GF-D8 (cell line): ENCODE data around the gene KCNQ1.

Experiments used
- DNase-seq: peaks from one replicate; lab custom pipeline; 2025; lab: John Stamatoyannopoulos, UW

Gene KCNQ1

DNA sequence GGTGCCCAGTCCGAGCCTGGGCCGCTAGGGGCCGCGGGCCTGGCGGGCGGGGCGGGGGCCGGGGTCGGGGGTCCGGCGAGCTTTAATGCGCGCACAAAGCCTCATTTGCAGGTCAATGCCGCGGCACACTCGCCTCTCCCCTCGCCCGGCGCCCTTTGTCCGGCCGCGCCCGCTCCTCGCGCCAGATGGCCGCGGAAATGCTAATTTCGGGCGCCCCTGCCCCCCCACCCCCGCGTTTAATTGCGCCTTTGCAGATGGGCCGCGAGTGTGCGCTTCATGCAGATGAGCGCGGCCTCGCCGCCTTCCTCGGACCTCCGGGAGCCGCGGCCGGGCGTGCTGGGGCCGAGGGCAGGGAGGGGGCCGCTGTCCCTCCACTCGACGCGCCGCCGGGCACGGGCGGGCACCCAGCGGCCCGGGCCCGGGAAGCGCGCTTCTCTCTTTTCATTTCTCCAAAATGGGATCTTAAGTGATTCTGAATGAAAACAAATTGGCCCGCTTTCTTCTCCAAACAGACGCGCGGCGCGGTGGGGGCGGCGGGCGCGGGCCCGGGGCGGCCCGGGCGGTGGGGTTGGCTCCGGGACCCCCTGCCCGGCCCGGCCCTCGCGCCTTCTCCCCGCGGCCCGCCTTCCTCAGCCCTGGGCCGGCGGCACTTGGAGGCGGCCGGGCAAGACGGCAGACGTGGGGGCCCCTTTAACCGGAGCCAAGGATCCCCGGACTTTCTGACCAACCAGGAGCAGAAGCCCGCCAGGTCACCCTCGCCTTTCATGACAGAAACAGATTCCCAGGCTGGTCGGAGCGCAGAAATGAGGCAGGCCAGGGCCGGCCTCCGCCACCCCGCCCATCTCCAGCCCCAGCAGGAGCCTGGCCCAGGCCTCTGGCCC, 417.8 kb downstream of the KCNQ1 start:
- no peak for DNase-seq

DNA sequence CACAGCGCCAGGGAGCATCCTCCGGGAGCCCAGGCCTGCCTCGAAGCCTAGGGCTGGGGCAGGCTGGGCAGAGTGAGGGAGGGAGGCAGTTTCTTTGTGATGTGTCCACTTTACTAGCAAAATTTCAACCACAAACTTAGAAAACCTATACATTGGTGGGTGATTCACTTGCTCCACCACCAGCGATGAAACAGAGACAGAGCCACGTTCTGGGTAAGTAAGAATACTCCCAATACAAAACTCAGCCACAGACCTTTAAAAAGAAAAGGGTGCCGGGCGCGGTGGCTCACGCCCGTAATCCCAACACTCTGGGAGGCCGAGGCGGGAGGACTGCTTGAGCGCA, 418.4 kb downstream of the KCNQ1 start:
- no peak for DNase-seq

DNA sequence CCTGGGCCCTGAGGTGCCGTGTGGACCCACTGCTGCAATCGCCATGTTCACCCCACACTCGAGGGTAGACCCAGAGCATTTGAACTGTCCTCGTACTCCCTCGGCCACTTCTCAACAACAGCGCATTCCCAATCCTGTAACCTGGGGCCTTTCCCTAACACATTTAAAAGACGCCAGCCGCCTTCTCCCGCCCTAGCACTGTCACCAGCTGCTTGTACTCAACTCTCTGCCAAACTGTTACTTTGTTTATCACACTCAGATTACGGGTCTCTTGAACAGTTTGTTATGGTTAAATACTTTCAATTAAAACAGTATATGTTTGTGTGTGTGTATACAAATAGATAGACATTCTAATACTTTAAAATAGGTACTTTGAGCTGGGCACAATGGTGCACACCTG, 420.1 kb downstream of the KCNQ1 start:
- DNase-seq, result no peak

DNA sequence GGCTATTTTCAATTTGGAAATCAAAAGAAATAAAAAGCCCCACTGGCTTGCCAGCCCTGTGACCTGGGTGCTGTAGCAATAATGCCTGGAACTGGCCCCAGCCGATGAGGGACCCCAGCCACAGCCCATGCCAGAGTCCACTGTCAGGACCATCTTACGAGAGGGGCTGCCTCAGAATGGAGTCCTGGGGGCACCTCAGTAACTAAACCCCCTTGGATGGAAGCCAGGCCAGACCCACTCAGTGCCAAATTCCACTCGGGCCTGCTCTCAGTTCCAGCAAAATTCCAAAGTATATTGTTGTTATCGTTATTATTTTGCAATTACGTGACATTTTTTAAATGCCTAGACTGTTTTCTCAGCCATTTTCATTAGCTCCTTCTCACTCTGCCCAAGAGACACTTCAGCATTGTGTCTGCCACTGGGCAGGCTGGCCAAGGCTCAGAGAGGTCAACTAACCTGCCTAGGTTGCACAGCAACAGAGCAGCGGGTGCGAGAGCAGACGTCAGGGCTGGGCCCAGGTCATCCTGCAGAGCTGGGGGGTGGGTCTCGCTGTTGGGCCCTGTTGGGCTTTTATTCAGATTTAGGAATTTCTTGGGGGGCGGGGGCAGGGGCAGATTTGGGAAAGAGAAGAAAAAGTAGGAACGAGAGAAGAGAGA, 421.2 kb downstream of the KCNQ1 start:
- DNase-seq, result no peak

DNA sequence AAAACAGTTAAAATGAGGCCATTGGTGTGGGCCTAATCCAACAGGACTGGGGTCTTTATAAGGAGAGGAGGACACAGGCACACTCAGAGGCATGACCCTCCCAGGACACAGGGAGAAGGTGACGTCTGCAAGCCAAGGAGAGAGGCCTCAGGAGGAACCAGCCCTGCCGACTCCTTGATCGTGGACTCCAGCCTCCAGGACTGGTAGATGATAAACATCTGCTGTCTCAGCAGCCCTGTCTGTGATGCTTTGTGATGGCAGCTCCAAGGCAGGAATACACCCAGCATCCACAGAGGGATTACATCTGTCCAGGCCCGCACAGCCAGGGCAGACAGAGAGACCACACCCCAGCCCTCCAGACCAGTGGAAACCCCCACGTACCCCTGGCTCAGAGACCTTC, 422.3 kb downstream of the KCNQ1 start:
- DNase-seq, result no peak

DNA sequence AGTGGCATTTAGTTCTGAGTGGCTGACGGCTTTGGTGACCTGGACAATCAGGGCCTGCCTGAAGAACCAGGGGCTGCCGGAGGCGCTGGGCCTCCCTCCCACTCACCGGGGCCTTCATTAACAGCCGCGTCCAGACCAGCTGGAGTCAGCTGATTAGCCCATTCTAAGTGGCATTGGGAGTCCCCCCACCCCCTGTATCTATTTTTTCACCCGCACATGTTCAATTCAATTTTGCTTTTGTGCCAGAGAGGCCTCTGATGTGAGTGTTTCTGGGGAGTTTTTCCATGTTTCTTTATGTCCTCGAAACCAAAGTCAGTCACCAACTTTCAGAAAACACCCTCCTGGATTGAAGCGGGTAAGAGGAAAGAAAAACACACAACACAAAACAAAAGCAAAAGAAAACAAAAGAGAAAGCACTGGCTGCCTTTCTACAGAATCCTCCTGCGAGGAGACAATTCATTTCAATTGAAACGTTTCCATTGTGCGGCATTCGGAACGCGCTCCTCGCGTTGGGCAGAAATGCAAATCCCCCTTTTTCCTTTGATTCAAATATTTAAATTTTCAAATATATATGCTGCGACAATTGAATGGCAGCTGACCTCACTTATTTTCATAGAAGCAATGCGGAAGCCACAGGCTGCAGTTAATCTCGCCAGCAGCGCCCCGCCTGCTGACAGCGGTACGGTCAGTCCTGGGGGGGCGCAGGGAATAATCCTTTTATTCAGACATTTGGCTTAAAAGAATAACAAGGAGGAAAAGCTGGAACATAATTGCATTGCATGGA, 423.1 kb downstream of the KCNQ1 start:
- DNase-seq, result no peak

DNA sequence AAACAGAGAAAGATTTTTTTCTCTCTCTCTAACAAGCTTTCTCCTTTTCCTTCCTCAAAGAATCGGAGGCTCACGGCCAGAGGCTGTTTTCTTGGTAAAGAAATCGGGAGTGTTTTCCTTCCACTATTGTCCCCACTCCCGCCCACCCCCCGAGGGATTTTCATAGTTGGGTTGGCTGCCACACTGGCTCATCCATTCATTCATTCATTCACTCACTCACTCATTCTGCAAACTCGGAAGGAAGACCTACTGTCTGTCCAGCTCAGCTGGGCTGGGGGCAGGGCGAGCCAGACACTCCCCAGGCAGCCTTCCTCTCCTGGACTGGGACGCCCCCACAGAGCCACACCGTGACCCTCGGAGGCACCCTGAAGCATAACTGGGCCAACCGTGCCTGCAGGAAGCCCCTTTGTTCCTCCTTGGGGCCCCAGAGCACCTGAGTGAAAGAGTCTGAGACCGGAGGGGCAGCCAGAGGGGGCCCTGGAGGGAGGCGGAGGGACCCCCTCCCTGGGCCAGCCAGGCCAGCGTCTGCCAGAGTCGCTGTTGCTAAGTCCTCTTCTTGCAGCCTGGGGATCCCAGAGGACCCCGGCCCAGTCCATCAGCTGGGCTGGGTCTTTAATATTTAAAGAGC, 423.8 kb downstream of the KCNQ1 start:
- DNase-seq, result no peak

DNA sequence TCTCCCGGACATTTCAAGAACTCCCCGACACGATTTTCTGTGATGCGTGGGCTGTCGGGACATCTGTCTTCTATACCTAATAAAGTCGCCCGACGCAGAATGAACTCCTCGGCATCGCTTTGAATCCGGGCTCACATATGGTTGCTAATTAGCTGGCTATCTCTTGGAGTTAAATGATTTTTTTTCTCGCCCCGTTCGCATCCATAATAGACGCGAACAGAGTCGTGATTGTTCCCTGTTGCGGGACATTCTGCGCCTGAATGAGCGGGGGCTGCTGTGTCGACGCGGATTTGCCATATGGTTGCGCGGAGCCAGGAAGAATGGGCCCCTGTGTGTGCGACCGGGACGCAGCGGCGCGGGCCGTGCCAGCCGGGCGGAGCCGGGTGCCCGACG, 424.3 kb downstream of the KCNQ1 start:
- DNase-seq, result no peak

DNA sequence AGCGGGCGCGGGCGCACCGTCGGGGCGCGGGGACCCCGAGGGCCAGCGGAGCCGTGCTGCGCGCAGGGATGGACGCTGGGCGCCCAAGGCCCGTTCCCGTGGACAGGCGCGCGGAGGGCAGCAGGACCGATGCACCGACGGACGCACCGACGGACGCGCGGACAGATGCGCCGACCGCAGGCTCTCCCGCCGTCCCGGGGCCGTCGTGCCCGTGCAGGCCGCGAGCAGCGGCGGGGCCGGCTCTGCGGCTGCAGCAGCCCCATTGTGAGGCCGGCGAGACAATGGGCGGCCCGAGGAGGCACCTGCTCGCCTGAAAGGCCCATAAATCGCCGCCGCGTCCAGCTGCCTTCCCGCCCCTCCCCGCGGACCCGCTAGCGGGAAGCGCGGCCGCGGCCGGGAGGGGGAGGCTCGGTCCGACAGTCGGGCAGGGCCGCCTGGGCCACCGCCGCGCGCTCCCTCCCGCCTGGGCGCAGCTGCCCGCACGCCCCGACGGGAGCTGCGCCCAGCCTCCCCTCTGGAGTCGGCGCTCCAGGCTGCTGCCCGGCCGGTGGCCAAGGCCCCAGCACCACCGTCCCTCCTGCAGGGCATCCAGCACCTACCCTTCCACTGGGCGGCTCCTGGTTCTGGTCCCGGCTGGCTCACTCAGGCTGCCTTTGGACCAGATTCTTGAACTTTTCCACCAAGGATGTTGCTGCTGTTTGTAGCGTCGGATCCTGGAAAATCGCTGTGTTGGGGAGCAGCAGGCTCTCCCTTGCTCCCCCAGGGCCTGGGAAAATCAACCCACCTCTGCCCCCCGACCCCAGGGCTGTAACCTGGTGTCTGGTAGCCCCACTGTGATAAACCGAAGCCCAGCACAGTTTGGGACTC, 425.0 kb downstream of the KCNQ1 start:
- no peak for DNase-seq

DNA sequence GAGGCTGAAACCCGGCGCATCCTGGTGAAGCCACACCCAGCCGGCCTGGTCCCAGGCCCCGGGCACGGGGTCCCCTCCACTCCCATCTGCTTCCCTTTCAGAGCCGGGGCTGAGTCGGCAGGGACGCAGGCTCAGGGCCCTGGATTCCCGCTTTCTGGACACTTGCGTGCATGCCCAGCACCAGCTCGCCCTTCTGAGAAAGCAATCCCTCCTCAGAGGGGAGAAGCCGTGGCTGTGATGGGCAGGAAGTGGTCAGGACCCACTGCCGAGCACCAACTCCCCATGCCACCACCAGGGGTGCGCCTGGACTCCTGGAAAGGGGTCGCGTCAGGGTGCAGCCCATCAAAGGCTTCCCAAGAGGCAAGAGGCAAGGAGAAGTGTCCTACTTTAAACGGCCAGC, 425.7 kb downstream of the KCNQ1 start:
- no peak for DNase-seq

DNA sequence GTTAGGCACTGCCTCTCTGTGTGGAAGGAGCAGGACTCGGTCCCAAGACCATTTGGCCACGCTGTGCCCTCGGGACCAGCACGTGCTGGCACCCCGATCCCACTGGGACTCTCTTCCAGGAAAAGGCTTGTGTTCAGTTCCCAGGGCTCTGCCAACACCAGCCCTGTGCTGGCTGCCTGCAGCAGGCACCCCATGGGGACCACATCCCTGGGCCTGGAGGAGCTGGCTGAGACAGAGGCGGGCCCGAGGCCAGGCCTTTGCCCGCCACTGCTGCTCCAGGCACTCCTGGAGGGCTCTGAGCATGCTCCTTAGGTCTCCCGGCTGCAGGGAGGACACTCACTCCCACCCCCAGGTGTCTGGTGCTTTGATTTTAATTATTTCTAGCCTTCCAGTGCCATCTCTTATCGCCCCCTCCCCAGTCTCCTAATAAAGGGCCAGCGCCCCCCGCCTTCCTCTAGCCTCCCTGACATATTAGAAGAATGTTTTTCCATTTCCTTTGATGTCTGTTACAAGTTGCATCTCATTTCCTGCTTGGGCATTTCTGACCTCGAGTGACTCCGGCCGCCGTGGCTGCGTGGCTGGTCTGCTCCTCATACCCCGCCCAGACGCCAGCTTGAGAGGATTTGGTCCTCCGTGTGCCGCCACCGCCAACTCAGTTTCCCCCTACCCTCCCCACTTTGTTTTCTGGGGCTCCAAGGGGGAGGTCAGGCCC, 426.3 kb downstream of the KCNQ1 start:
- no peak for DNase-seq

DNA sequence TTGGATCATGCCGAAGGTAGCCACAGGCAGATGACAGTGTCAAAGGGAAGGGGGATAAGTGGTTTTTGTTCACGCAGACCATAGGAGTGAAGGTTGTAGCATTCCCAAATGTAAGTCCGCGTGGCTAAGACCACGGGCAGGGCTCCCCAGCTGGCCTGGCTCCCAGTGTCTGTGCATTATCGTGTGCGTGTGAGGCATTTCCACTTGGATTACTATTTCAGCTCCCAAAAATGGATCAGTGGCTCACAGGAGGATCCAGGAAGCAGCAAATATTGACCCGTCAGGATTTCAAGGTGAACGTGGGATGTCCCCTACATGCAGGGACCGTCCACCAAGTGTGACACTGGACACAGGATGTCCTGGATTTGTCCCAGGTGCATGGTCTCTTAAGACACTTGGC, 430.2 kb downstream of the KCNQ1 start:
- DNase-seq, result no peak

DNA sequence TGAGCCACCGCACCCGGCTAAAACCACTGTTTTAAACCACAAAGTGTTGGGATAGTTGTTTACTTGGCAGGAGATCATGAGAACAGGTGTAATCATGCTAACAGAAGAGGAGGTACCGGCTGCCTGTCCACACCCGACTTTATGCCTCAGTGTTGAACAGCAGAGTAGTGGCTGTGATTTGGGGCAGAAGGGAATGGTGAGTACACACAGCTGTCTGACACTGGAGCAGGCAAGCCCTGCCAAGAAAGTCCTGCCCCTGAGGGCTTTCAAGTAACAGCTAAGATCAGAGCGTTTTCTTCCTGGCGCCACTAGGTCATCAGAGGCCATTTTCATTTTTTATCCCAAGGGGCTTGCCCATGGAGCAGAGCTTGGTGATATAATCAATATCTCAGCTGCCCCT, 432.7 kb downstream of the KCNQ1 start:
- DNase-seq, result no peak

DNA sequence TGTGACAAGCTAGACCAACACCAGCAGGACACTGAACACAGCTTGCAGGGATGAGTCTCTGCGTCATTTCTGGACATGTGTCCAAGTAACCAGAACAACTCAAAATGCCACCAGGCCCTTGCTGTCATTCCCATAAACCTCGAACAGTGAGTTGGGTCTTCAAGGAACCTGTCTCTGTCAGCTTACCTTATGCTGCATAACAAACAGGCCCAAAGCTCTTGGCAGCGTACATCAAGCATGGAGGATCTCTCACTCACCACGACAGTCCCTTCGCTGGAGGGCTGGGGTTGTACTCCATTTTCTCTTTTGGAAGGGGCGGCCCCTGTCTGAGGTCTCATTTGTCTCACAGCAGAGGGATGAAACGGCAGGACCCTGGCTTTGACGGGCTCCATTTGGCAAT, 434.0 kb downstream of the KCNQ1 start:
- DNase-seq, result no peak

DNA sequence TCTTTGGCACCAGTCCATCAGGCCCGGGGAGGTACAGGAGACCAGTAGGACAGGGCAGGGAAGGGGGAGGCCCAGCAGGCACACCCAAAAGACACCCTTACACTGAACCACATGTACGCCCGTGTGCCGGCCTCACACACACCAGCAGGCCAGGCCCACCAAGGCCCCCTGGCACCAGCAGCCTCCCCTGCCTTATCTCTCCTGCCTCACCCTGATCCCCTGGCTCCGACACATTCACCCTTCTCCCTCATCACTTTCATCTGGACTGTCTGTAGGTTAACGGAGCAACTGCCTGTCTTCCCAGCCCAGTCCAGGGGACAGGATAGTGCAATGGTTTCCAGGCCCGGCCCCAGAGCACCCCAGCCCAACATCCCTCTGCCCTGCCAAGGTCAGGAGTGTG, 435.8 kb downstream of the KCNQ1 start:
- DNase-seq, result no peak

DNA sequence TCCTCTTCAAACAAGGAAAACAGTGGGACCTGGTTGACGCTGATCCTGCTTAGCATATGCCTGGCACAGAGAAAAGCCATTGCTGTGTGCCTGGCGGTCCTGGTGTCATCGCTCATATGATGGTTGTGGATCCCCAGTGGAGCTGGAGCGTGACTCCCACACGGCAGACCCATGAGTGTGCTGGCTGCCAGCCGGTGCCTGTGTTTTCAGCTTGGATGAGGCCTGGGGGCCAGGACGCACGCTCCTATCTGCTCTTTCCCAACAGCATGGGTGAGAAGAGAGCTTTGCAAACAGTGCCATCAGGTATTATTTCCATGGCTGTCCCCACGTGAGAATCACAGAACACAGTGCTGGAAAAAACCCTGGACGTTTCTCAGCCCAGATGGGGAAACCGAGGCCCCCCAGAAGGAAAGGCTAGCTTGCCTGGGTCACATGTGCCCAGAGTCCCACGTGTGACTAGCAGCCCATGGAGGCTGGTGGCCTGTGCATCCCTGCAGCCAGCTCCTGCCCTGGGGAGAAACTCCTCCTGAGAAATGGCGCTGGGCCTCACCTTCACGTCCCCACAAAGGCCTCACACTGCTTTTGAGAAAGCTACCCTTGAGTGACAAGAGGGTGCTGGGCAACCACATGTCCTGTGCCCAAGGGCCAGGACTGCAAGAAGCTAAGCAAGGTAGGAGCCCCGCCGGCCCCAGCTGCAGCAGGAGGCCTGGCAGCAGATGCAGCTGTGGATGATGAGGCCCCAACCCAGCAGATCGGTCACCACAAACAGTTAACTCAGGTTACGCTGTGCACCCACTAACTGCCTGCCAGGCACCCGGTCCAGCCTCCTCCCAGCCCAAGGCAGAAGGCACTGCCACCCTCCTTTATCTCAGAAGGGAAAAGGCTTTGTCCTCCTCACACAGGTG, 436.5 kb downstream of the KCNQ1 start:
- DNase-seq, result no peak

DNA sequence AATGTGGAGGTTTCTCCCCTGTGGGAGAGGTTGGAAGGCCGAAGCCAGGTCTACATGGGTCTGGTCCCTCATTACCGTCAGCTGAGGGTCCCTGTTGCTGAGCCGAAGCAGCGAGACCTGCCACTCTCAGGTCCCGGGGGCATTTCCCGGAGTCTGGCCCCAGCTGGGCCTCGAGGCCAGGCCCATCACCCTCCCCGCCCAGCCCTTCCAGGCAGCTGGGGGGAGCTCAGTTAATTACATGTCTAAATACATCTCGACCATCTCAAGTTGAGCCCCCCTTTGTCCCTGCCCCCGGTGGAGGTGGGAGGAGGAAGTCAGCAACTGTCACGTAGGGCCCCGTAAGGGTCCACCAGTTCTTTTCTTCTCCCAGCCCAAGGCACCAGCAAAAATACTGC, 437.2 kb downstream of the KCNQ1 start:
- no peak for DNase-seq

DNA sequence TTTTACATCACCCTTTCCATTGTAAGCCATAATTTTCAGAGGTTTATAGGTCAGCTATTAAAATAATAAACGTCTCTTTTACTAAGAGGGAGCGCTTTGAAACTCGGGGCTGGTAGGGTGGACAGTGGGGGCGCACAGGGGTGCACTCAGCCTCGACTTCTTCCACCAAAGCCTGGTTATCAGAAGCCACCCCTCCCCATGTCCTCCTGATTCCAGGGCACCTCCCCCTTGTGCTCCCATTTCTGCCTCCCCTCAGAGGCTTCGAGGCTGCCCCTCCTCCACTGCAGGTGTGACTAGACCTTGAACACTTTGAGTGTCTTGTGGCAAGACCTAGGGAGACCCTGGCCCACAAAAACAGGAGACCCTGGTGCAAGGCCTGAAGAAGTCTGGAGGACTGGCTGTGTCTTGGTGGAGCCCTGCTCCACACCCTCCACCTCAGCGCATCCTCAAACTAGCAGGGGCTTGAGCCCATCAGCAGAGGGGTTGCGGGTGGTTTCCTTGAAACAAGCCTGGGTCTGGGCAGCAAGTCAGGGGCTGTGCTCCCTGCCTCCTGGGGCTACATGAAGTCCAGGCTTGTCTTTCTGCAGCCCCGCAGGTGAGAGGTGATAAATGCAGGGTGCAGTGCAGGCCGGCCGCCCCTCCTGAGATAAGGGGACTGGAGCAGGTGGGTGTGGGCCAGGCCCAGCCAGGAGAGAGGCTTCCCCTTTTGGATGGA, 437.7 kb downstream of the KCNQ1 start:
- no peak for DNase-seq

DNA sequence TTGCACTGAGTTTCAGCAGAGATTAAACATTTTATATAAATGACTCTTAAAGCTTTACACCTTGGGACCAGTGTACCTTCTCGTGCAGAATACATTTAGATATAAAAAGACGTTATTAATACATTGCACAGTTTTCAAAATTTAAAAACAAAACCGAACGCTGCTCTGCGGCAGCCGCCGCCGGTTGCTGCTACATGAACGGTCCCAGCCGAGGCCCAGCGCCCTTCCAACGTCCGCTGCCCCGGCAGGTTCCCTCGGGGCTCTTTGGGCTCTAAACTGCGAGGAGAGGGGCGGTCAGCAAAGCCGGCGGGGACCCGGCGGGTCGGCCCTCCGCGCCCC, 438.8 kb downstream of the KCNQ1 start:
- no peak for DNase-seq
